ENCODE data around the gene TRIM25.

GRCh38 chr17:56883616-56884015 lies 30.2 kb downstream of the TRIM25 start:
- no peak for TF ChIP-seq CTCF (conservative IDR thresholded peaks at IDR 0.05 in 1 of 2, IDR thresholded peaks at IDR 0.05 in 1 of 2; ENCODE audit: low read depth in 1 of 2, low read length in 2 of 2)
- no peak for TF ChIP-seq EZH2 (IDR thresholded peaks at IDR 0.05; ENCODE audit: low read length, missing control alignments)

Data from fibroblast of lung (primary cell).